Neural cell (in vitro differentiated cells): ENCODE data around the gene C1QTNF1. TPM values are rescaled to one million over a fixed set of nuclear protein-coding genes. Genes with fewer than 3 reads are reported as not detected.

Experiments
- H2AFZ ChIP-seq: fragments of 200-600, 300-800 bp; sonication (generic), shearing (Covaris generic); 2 replicates; pipeline ENCODE4 v1.6.0; 2014; ENCODE audit warnings: low read depth, mild to moderate bottlenecking, antibody characterized with exemption, low read length, moderate library complexity
- H3F3A ChIP-seq: fragments of 200-600 bp; shearing (Covaris generic); 2 replicates; pipeline ENCODE4 v1.6.1; 2016; ENCODE audit warnings: mild to moderate bottlenecking, moderate library complexity, mixed read lengths, antibody characterized with exemption, low read length; ENCODE audit not compliant: insufficient read depth, poor library complexity, severe bottlenecking
- H3K27ac ChIP-seq: fragments of 200-600, 300-800 bp; sonication (generic), shearing (Covaris generic); 2 replicates; pipeline ENCODE4 v1.5.1; 2014; ENCODE audit warnings: mild to moderate bottlenecking, low read length, moderate library complexity
- H3K27me3 ChIP-seq: fragments of 300-800, 200-600 bp; sonication (generic), shearing (Covaris generic); 2 replicates; pipeline ENCODE4 v1.6.0; 2014; ENCODE audit warnings: mild to moderate bottlenecking, low read depth, low read length, moderate library complexity; ENCODE audit not compliant: insufficient read depth
- H3K36me3 ChIP-seq: fragments of 300-800, 200-600 bp; sonication (generic), shearing (Covaris generic); 2 replicates; pipeline ENCODE4 v1.5.1; 2014; ENCODE audit warnings: mild to moderate bottlenecking, antibody characterized with exemption, low read length, moderate library complexity; ENCODE audit not compliant: insufficient read depth
- H3K4me2 ChIP-seq: fragments of 300-800, 200-600 bp; sonication (generic), shearing (Covaris generic); 2 replicates; pipeline ENCODE4 v1.6.0; 2014; ENCODE audit warnings: mild to moderate bottlenecking, low read length
- H3K4me3 ChIP-seq: fragments of 300-800, 200-600 bp; sonication (generic), shearing (Covaris generic); 2 replicates; pipeline ENCODE4 v1.5.1; 2014; ENCODE audit warnings: mild to moderate bottlenecking, low read length, moderate library complexity
- H3K79me2 ChIP-seq: fragments of 200-600 bp; shearing (Covaris generic); replicated peaks from 2 replicates; pipeline ENCODE4 v1.6.0; 2014; ENCODE audit warnings: mild to moderate bottlenecking, low read length, moderate library complexity; ENCODE audit not compliant: insufficient read depth
- H3K9ac ChIP-seq: fragments of 300-800, 200-600 bp; sonication (generic), shearing (Covaris generic); 2 replicates; pipeline ENCODE4 v1.6.1; 2016; ENCODE audit warnings: mild to moderate bottlenecking, low read length, mixed read lengths
- H3K9me2 ChIP-seq: fragments of 200-600 bp; shearing (Covaris generic); 2 replicates; pipeline ENCODE4 v1.6.1; 2016; ENCODE audit warnings: mild to moderate bottlenecking, low read length, mixed read lengths; ENCODE audit not compliant: insufficient read depth
- H3K9me3 ChIP-seq: fragments of 200-600, 300-800 bp; sonication (generic), shearing (Covaris generic); 2 replicates; pipeline ENCODE4 v1.6.1; 2016; ENCODE audit warnings: mild to moderate bottlenecking, mixed run types, low read length, moderate library complexity, mixed read lengths
- H4K20me1 ChIP-seq: fragments of 200-600 bp; shearing (Covaris generic); 2 replicates; pipeline ENCODE4 v1.6.1; 2016; ENCODE audit warnings: mild to moderate bottlenecking, mixed run types; ENCODE audit not compliant: insufficient read depth
- EP300 ChIP-seq: fragments of 450-650 bp; conservative IDR thresholded peaks from 2 replicates; pipeline ENCODE4 v1.6.1; 2014; ENCODE audit warnings: antibody characterized with exemption, mild to moderate bottlenecking, moderate library complexity; ENCODE audit not compliant: poor library complexity, severe bottlenecking
- EZH2 ChIP-seq: fragments of 200-600, 300-800 bp; shearing (Covaris generic), sonication (generic); IDR thresholded peaks from 2 replicates; pipeline ENCODE4 v1.6.1; 2014; ENCODE audit warnings: antibody characterized with exemption, low read length, borderline replicate concordance, mild to moderate bottlenecking; ENCODE audit not compliant: insufficient read depth, poor library complexity, severe bottlenecking
- MXI1 ChIP-seq: fragments of 450-650 bp; conservative IDR thresholded peaks from 2 replicates; pipeline ENCODE4 v1.6.1; 2014; ENCODE audit warnings: antibody characterized with exemption, mild to moderate bottlenecking; ENCODE audit not compliant: poor library complexity, severe bottlenecking
- POLR2AphosphoS5 ChIP-seq: IDR thresholded peaks from 2 replicates; pipeline ENCODE4 v1.6.1; 2012
- RAD21 ChIP-seq: fragments of 450-650 bp; conservative IDR thresholded peaks from 2 replicates; pipeline ENCODE4 v1.6.1; 2014; ENCODE audit warnings: antibody characterized with exemption, mild to moderate bottlenecking, moderate library complexity
- SMC3 ChIP-seq: fragments of 450-650 bp; conservative IDR thresholded peaks from 2 replicates; pipeline ENCODE4 v1.6.1; 2014; ENCODE audit warnings: antibody characterized with exemption, mild to moderate bottlenecking, moderate library complexity; ENCODE audit not compliant: poor library complexity
- TAF1 ChIP-seq: IDR thresholded peaks from 2 replicates; pipeline ENCODE4 v1.6.1; 2012; ENCODE audit warnings: low read depth
- polyA plus RNA-seq: library from polyadenylated mRNA; depleted of rRNA; stranded (reverse); fragments of >200 nt; gene quantifications from 2 replicates; pipeline ENCODE4 v1.2.3, GENCODE V29; 2014
- TF ChIP-seq, protein P1 (sequence below): fragments of 450-650 bp; IDR thresholded peaks from 2 replicates; pipeline ENCODE4 v1.5.1; 2014; ENCODE audit warnings: antibody characterized with exemption, mild to moderate bottlenecking, moderate library complexity; ENCODE audit not compliant: poor library complexity, severe bottlenecking
- TF ChIP-seq, protein P2 (sequence below): IDR thresholded peaks from 2 replicates; pipeline ENCODE4 v1.6.1; 2012; ENCODE audit warnings: borderline replicate concordance

Gene C1QTNF1
- polyA plus RNA-seq, 1 donor from 2014 or later = 0.16 TPM

DNA sequence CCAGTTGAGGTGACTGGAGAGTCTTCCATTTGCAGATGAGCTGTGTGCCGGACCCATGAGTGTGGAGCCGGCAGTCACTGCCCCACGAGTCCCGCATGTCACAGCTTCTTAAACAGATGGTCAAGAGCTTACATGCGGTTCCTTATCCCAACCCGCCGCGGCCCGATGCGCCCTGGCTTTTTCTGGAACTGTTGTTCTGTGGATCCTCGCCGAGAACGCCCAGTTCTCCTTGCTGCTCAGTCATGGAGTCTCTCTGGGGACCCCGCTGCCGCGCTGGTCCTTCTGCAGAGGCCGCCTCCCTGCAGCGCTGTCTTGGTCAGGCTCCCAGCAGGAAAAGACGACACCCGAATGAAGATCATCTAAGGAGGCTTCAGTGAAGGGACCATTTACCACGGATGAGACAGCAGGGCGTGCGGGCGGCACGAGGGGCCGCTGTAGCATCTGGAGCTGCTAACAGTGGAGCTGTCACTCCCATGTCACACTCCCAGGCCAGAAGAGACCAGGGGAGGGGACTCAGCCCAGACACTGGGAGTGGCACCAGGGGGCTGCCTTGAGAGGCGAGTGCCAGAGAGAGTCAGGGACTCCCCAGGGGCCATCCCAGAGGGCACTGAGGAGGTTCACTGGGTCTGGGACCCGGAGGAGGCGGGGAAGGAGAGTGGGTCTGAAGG lies 33.5 kb upstream of the C1QTNF1 start:
- H3K27me3 ChIP-seq = no peaks in the 10 kb centered on the region
- no peaks in the 10 kb centered on the region for H3F3A ChIP-seq
- no peak overlapping the region for H2AFZ ChIP-seq
- H3K9me3 ChIP-seq = no peaks in the 10 kb centered on the region
- H3K4me2 ChIP-seq = no peak overlapping the region
- no peak overlapping the region for H3K4me3 ChIP-seq
- no peak overlapping the region for H3K9ac ChIP-seq
- no peaks in the 10 kb centered on the region for H3K36me3 ChIP-seq
- no peak overlapping the region for H3K27ac ChIP-seq
- H4K20me1 ChIP-seq = no peaks in the 10 kb centered on the region
- TF ChIP-seq SMC3 = no peak
- no peak for TF ChIP-seq EP300
- no peak for TF ChIP-seq RAD21
- TF ChIP-seq, protein P1, sequence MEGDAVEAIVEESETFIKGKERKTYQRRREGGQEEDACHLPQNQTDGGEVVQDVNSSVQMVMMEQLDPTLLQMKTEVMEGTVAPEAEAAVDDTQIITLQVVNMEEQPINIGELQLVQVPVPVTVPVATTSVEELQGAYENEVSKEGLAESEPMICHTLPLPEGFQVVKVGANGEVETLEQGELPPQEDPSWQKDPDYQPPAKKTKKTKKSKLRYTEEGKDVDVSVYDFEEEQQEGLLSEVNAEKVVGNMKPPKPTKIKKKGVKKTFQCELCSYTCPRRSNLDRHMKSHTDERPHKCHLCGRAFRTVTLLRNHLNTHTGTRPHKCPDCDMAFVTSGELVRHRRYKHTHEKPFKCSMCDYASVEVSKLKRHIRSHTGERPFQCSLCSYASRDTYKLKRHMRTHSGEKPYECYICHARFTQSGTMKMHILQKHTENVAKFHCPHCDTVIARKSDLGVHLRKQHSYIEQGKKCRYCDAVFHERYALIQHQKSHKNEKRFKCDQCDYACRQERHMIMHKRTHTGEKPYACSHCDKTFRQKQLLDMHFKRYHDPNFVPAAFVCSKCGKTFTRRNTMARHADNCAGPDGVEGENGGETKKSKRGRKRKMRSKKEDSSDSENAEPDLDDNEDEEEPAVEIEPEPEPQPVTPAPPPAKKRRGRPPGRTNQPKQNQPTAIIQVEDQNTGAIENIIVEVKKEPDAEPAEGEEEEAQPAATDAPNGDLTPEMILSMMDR = no peak
- TF ChIP-seq MXI1 = no peak
- TF ChIP-seq, protein P2, sequence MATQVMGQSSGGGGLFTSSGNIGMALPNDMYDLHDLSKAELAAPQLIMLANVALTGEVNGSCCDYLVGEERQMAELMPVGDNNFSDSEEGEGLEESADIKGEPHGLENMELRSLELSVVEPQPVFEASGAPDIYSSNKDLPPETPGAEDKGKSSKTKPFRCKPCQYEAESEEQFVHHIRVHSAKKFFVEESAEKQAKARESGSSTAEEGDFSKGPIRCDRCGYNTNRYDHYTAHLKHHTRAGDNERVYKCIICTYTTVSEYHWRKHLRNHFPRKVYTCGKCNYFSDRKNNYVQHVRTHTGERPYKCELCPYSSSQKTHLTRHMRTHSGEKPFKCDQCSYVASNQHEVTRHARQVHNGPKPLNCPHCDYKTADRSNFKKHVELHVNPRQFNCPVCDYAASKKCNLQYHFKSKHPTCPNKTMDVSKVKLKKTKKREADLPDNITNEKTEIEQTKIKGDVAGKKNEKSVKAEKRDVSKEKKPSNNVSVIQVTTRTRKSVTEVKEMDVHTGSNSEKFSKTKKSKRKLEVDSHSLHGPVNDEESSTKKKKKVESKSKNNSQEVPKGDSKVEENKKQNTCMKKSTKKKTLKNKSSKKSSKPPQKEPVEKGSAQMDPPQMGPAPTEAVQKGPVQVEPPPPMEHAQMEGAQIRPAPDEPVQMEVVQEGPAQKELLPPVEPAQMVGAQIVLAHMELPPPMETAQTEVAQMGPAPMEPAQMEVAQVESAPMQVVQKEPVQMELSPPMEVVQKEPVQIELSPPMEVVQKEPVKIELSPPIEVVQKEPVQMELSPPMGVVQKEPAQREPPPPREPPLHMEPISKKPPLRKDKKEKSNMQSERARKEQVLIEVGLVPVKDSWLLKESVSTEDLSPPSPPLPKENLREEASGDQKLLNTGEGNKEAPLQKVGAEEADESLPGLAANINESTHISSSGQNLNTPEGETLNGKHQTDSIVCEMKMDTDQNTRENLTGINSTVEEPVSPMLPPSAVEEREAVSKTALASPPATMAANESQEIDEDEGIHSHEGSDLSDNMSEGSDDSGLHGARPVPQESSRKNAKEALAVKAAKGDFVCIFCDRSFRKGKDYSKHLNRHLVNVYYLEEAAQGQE = no peak
- TF ChIP-seq EZH2 = no peak
- no peak for TF ChIP-seq POLR2AphosphoS5
- no peak for TF ChIP-seq TAF1
- no peaks in the 10 kb centered on the region for H3K9me2 ChIP-seq
- H3K79me2 ChIP-seq = no peaks in the 10 kb centered on the region

DNA sequence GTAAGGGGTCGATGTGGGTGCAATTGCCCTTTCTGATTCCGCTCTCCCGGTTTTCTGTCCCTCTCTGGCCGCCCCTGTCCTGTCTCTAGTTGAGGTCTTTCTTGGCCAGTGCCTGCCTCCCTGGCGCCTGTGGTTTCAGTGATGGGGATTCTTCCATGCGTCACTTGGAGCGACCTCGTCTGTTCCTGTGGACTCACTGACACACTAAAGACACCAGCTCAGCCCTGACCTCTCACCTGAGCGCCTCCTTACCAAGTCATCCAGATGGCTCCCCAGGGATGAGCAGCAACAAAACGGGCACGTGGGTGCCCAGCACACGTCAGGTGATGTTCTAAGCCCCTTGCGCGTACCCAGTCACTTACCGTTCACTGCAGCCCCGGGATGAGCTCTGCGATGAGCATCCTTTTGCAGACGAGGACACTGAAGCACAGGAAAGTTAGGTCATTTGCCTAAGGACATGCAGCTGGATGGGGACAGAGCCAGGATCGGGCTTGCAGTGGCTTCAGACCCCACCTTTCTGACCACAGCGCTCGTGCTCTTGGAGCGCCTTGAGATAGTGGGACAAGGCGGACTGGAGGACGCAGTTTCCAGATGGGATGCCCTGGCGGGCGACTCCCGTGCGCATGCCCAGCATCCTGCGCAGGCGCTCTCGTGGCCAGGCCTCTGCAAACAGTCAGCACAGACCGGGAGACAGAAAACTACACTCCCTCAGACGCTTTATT lies 32.8 kb upstream of the C1QTNF1 start:
- H3K9me3 ChIP-seq = no peaks in the 10 kb centered on the region
- TF ChIP-seq, protein P2 = no peak
- TF ChIP-seq POLR2AphosphoS5 = no peak
- no peak overlapping the region for H3K4me3 ChIP-seq
- H3K36me3 ChIP-seq = no peaks in the 10 kb centered on the region
- no peak overlapping the region for H2AFZ ChIP-seq
- no peaks in the 10 kb centered on the region for H3K9me2 ChIP-seq
- no peaks in the 10 kb centered on the region for H3F3A ChIP-seq
- H3K27me3 ChIP-seq = no peaks in the 10 kb centered on the region
- no peaks in the 10 kb centered on the region for H4K20me1 ChIP-seq
- H3K9ac ChIP-seq = no peak overlapping the region
- H3K27ac ChIP-seq = no peak overlapping the region
- no peaks in the 10 kb centered on the region for H3K79me2 ChIP-seq
- no peak overlapping the region for H3K4me2 ChIP-seq
